Stimulated activated CD8-positive, alpha-beta memory T cell treated with anti-CD3 and anti-CD28 coated beads, Interleukin-15, amount 100 ng/mL, for 48 hours (primary cell): ENCODE results near the gene CLN3.
"Not testable (repeated sequence)": the region's sequence is repeated elsewhere in the genome, so short reads cannot be mapped to it uniquely, and the experiment has no call there.

Experiments used
- DNase-seq, 2 donors: peaks; one replicate each; pipeline ENCODE4 v3.0.0-alpha.2; 2020; ENCODE audit warnings: low read depth in 2 of 2

CLN3 gene

DNA sequence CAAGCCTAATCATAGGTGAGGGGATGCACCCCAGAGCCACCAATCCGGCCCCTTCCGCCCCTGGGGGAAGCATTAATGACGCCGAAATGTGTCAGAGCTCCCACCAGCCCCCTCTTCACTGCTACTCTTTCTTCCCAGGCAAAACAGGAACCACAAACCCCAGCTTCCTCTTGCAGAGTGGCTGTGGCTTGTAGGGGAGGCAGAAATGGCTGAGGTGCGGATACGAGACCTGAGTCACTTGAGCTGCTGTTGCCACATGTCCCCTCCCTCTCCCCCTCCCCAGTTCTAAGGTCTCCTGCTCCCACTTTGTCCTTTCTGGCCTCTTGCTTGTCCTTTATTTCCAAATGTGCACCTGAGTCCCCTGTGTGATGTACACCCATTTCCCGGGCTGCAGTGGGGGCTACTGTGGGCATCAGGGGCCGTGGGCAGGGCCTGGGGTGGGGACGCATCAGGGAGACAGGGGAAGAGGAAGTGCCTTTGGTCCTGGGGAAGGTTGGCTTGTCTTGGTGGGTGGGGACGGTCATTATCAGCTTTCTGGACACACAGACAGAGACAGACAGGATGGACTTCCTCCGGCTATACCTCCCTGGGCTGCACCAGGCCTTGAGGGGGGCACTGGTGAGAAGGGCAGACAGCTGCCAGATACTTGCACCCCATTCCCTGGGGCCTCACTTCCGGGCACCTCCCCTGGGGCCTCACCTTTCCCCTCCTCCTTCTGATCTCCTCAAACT lies 2.4 kb upstream of the CLN3 start, which contains the start of gene APOBR:
Gene APOBR (plus strand): TSS at position 523 of the 731 bp plus-strand sequence. CDS start 39 bp downstream, at position 562.
- DNase-seq: peak; percentile 80 to 83

DNA sequence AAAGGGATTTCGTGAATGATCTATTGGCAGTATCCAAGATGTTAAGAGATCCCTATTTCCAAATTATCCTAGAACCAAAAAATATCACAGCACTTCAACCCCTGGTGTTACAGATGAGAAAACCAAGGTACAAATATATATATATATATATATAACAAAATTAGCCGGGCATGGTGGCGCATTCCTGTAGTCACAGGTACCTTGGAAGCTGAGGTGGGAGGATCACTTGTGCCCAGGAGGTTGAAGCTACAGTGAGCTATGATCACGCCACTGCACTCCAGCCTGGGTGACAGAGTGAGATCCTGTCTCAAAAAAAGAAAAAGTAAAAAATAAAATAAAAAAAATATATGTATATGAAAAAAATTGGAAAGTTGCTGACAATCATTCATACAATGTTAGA lies 637 bp upstream of the CLN3 start:
- no peak for DNase-seq

DNA sequence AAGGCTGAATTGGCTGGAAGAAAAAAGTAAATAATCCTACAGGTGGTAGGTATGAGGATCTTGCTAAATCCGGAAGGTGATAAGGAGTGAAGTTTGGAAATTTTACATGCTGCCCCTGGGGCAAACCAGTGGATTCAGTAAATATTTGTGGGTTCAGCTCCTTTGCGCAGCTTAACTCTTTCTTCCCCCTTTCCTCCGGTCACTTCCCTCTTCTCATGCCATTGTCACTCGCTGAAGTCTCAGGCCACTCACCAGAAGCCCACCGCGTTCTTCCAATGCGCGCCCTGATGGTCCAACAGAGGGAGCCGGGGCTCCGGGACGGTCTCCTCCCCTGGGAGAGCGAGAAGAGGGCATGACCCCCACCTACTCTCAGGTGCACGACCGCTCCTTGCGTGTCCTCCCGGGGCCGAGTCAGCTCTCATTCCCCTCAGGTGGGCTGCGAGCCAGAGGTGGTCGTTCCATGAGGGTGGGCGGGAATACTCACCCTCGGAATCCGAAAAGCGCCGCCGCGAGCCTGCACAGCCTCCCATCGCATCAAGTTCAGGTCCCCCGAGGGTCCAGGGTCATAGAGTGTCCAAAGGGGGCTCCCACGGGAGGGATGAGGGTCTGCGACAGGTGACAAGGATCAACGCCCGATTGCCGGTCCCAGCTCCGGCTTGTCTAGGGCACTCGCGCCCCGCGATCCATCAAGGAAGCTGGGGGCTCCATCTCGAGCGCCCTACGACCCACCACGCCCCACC lies 474 bp downstream of the CLN3 start:
- DNase-seq: no peak

DNA sequence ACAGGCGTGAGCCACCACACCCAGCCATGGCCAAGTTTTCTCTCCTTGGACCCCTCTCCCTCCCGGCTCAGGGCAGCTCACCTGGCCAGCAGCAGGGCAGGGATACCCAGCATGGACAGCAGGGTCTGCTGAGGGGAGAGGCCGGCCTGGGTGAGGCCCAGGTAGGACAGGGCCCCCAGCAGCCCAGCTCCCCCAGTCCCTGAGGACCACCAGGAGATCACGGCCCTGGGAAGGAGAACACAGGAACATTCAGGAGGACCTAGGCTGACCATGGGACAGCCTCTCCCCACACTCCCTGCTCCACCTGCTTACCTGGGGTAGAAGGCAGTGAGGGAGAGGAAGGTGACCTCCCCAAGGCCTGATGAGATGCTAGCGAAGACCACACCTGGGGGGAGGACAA lies 5.6 kb downstream of the CLN3 start:
- DNase-seq: no peak

DNA sequence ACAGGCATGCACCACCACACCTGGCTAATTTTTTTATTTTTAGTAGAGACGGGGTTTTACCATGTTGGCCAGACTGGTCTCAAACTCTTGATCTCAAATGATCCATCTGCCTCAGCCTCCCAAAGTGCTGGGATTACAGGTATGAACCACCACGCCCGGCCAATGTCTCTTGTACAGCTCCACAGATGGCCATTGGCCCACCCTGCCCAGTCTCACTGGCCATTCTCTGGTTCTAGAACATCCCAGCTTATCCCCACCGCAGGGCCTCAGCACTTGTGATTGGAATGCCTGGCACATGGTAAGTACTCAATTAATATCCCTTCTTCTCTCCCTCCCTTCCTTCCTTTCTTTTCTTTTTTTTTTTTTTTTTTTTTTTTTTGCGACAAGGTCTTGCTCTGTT lies 8.5 kb downstream of the CLN3 start:
- not testable (repeated sequence) for DNase-seq

DNA sequence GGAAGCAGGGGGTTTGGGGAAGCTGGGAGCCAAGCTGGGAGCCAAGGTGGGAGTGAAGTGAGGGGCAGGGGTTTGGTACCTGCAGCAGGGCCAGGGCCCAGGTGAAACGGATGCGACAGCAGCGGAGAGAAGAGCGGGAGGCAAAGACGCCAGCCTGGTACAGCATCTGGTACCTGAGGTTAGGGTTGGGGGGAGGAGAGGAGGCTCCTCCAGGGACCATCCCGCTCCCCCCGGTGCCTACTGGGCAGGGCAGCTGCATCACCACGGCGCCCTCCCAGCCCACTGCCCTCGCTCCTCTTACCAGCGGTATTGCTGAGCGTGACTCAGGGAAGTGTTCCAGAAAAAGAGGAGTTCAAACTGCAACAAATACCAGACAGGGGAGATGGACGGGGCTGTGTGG lies 9.8 kb downstream of the CLN3 start:
- DNase-seq: no peak

DNA sequence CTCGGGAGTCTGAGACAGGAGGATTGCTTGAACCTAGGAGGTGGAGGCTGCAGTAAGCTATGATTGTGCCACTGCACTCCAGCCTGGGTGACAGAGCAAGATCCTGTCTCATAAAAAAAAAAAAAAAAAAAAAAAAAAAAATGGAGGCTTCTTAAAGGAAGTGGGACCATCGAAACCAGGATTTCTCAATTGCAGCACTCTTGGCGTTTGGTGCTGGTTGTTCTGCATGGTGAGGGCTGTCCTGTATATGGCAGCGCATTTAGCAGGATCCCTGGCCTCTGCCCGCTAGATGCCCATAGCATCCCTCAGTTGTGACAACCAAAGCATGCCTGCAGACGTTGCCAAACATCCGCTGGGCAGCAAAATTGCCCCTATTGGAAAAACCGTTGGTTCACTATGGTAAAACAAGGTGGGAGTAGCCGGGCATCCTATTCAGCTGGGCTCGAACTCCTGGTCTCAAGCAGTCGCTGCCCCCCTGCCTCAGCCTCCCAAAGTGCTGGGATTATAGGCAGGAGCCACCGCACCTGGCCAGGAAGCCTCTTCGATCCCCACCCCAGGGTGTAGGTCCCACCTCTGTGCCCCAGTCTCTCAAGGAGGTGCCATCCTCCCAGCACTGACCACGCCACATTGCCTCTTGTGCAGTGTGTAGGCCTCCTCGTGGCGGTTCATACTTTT lies 13.2 kb downstream of the CLN3 start:
- DNase-seq: no peak

DNA sequence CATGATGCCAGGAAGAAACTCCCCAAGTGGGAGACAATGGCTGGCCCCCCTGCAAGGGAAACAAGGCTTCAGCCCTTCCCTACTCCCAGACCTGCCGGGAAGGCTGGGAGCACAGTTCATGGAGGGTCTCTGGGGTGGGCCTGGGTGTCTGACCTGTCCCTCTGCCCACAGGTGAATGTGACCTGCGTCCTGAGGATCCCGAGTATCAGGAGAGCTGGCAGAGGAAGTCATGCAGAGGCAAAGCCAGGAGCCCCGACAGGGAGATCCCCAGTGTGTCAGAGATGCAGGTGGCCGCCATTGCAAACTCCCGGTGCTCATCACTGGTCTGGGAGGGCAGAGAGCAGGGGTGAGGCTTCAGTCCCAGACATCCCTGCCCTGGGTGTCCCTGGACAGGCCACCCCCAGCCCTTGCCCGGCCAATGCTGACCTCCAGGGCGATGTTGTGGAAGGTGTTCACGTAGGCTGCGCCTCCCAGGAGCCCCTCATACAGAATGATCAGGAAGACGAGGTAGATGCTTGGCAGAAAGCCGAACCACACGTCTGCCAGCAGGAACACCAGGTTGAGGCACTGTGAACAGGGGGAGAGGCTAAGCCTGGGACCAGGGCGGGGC lies 14.5 kb downstream of the CLN3 start:
- DNase-seq: no peak

DNA sequence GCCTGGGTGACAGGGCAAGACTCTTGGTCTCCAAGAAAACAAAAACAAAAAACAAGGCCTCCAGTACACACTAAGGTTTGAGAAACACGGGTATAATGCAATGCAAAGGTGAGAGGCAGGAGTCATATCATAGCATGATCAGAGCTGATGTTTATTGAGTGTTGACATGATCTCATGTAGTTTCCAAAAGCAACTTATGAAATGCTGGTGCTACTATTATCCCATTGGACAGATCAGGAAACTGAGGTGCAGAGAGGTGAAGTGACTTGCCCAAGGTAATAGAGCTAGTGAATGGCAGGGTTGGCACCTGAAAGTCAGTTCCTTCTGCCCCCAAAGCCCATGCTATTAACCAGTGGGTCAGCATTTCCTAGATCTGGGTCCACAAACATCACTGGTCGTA lies 16.7 kb downstream of the CLN3 start:
- DNase-seq: no peak

DNA sequence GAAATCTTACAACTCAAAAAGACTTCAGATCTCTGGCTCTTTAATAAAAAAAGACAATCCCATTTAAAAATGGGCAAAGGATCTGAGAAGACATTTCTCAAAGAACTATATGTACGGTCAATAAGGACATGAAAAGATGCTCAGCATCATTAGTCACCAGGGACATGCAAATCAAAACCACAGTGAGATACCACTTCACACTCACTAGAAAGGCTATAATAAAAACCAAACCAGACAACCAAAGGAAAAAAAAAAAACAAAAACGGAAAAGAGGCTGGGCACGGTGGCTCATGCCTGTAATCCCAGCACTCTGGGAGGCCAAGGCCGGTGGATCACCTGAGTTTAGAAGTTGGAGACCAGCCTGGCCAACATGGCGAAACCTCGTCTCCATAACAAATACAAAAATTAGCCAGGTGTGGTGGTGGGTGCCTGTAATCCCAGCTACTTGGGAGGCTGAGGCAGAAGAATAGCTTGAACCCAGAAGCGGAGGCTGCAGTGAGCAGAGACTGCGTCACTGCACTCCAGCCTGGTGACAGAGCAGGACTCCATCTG lies 18.1 kb downstream of the CLN3 start:
- DNase-seq: no peak

DNA sequence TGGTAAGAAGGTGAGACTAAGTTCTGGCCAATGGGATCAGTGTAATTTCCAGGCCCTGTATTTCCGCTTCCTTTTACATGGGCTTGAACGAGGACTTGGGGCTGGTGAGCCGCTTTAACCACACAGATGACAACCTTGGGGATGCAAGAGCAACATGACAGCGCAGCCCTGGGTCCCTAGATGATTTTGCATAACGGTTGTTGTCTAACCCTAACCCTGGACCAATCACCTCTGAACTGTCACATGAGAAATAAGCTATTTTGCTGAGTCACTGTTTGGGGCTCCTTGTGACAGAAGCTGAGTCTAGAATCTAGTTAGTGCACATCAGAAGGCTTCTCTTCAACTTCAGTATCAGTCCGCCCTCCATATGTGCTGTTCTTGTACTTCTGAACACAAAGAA lies 44.8 kb downstream of the CLN3 start:
- DNase-seq: not testable (repeated sequence)

DNA sequence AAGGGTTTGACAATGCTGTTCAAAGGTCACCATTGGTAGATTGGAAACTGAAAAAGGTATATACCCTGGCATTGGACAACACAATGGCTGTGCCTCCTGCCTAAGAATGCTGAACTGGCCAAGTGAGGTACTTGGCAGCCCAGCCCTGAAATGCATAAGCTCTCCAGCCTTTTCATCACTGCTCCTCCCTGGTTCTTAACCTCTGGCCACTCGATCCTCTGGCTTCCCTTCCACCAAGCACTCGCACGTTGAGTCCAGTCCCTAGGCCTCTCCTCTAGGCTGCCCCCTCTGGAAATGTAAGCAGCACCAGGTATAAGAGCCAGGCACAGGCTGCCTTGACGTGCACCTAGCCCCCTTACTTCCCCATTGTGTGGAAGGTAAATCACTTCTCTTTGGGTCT lies 45.5 kb downstream of the CLN3 start:
- DNase-seq: not testable (repeated sequence)

DNA sequence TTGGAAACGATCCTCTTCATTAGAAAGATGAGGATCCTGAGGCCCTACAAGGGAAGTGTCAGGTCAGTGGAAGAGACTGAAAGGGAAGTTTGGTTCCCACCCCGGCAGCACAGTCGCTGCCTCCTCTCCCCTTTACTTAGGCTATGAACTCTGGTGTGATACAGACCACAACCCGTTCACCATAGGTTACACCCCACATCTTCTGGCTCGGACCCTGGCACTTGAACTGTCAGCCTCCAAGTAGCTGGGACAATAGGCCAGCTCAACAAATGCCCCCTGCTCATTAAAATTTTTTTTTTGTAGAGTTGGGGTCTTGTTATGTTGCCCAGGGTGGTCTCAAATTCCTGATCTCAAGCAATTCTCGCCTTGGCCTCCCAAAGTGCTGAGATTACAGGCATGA lies 47.9 kb downstream of the CLN3 start:
- DNase-seq: not testable (repeated sequence)

DNA sequence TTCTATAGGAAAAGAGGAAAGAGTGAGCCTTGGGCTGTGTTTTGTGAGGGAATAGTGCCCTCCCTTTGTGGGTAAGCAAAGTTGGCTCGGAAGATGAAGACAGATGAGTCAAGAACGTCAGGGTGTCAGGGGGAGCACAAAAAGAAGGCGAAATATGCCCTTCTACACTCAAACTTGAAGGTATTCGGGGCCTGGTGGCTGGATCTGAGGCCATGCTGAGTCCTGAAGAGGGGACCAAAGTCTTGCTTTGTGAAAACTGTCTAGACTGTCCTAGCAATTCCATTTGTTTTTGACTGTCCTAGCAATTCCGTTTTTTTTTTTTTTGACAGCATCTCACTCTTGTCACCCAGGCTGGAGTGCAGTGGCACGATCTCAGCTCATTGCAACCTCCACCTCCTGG lies 53.0 kb downstream of the CLN3 start:
- DNase-seq: not testable (repeated sequence)

DNA sequence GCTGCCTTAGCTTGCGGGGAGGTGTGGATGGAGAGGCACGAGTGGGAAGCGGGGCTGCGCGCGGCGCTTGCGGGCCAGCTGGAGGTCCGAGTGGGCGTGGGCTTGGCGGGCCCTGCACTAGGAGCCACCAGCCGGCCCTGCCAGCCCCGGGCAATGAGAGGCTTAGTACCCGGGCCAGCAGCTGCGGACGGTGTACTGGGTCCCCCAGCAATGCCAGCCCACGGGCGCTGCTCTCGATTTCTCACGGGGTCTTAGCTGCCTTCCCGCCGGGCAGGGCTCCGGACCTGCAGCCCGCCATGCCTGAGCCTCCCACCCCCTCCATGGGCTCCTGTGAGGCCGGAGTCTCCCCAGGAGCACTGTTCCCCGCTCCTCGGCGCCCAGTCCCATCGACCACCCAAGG lies 56.5 kb downstream of the CLN3 start:
- DNase-seq: not testable (repeated sequence)
